Panc1 (cell line): ENCODE measurements around the gene BBS7. TPM values are rescaled to one million over a fixed set of nuclear protein-coding genes. Genes with fewer than 3 reads are reported as not detected.

ENCODE experiments used
- ATAC-seq: fragments of 200-7000 bp; cut with Tn5 transposase; 2 replicates; pipeline ENCODE4 v1.9.1; 2020; ENCODE audit warnings: mild to moderate bottlenecking, moderate library complexity
- BruUV-seq: library from RNA; stranded (reverse); fragments of 400-500 nt; replicated peaks from 2 replicates; lab custom pipeline; 2021; lab: Mats Ljungman, UMichigan
- CTCF ChIA-PET: fragments of 300-600 bp; sonication (Branson Sonifier 250); formaldehyde crosslinking; loops from one replicate; lab custom pipeline; 2022; ENCODE audit warnings: antibody characterized with exemption; lab: Charles Lee
- POLR2A ChIA-PET: fragments of 300-600 bp; sonication (Branson Sonifier 250); formaldehyde crosslinking; loops from one replicate; lab custom pipeline; 2022; ENCODE audit warnings: antibody characterized with exemption; lab: Charles Lee
- DNase-seq: peaks from one replicate; pipeline ENCODE4 v3.0.0-alpha.2; 2010; ENCODE audit warnings: low read depth, low spot score
- H3K27ac ChIP-seq: 2 replicates; pipeline ENCODE4 v1.5.1; 2011; ENCODE audit warnings: mild to moderate bottlenecking, low read length, inconsistent platforms
- H3K27me3 ChIP-seq: fragments of 200-500 bp; sonication (Bioruptor generic); 2 replicates; pipeline ENCODE4 v1.6.0; 2014; ENCODE audit warnings: low read length, inconsistent platforms; ENCODE audit not compliant: control insufficient read depth, insufficient read depth
- H3K36me3 ChIP-seq: fragments of 200-500 bp; sonication (Bioruptor generic); 2 replicates; pipeline ENCODE4 v1.5.1; 2014; ENCODE audit warnings: inconsistent platforms, mild to moderate bottlenecking, low read length, moderate library complexity; ENCODE audit not compliant: control insufficient read depth, insufficient read depth
- H3K4me1 ChIP-seq: 2 replicates; pipeline ENCODE4 v1.5.1; 2011; ENCODE audit warnings: inconsistent platforms, mild to moderate bottlenecking, low read length, moderate library complexity; ENCODE audit not compliant: control insufficient read depth, insufficient read depth
- H3K4me3 ChIP-seq, 2 experiments: 2 replicates each; pipeline ENCODE4 v1.5.1; 2011 to 2012; ENCODE audit warnings: low read depth in 2 of 2, low read length in 2 of 2, mild to moderate bottlenecking in 2 of 2, inconsistent platforms in 1 of 2, moderate library complexity in 1 of 2
- H3K9me3 ChIP-seq: fragments of 200-500 bp; sonication (Bioruptor generic); 2 replicates; pipeline ENCODE4 v1.5.1; 2014; ENCODE audit warnings: low read depth, mild to moderate bottlenecking, inconsistent platforms, low read length, moderate library complexity; ENCODE audit not compliant: control insufficient read depth, insufficient read depth
- CTCF ChIP-seq: fragments of 450-650 bp; IDR thresholded peaks from 2 replicates; pipeline ENCODE4 v1.5.1; 2017; ENCODE audit warnings: mild to moderate bottlenecking
- POLR2AphosphoS5 ChIP-seq: IDR thresholded peaks from 2 replicates; pipeline ENCODE4 v1.6.1; 2012; ENCODE audit warnings: mild to moderate bottlenecking, low read depth, low read length, moderate library complexity
- REST ChIP-seq, 2 experiments: IDR thresholded peaks; 2 replicates each; pipeline ENCODE4 v1.6.1; 2011 to 2012; ENCODE audit warnings: low read depth in 2 of 2, control low read depth in 1 of 2, low read length in 1 of 2, mild to moderate bottlenecking in 1 of 2, moderate library complexity in 1 of 2; ENCODE audit not compliant: insufficient read depth in 1 of 2
- SIN3A ChIP-seq: IDR thresholded peaks from 2 replicates; pipeline ENCODE4 v1.6.1; 2012; ENCODE audit warnings: low read depth, mild to moderate bottlenecking, low read length, moderate library complexity, borderline replicate concordance; ENCODE audit not compliant: insufficient read depth
- TCF7L2 ChIP-seq: IDR thresholded peaks from 2 replicates; pipeline ENCODE4 v1.6.1; 2011; ENCODE audit warnings: mild to moderate bottlenecking, low read depth, low read length, inconsistent platforms
- in situ Hi-C: cut with HindIII; loops from 2 replicates; pipeline ENCODE4 v1.10.0; 2016; ENCODE audit warnings: low sequenced_read_pairs, low pct_unique_long_range_greater_than_20kb
- intact Hi-C: fragments of 100-400 bp; cut with micrococcal nuclease; formaldehyde crosslinking; loops from one replicate; pipeline ENCODE4 v1.10.0; 2022; ENCODE audit not compliant: unreplicated experiment
- total RNA-seq: library from RNA; stranded (reverse); gene quantifications from one replicate; pipeline ENCODE4 v1.2.1, GENCODE V29; 2021; ENCODE audit not compliant: unreplicated experiment

The BBS7 gene
- total RNA-seq, 1 experiment from 2014 or later = 9.1 TPM

- no peak for ATAC-seq
- TF ChIP-seq TCF7L2 = no peak
- TF ChIP-seq CTCF = no peak
- no peak for TF ChIP-seq POLR2AphosphoS5
- TF ChIP-seq SIN3A = no peak
- no peak for TF ChIP-seq REST (IDR thresholded peaks at IDR 0.05; ENCODE audit: insufficient read depth in 1 of 2, low read depth in 2 of 2, low read length in 1 of 2)
- Histone ChIP-seq H3K27me3 (peaks cover 3% of the 10 kb centered on the region; the same call in 1 of the 2 replicates), H3K9me3 (no peaks in the 10 kb centered on the region), H3K36me3 (0 out of 2 replicates have a peak, but pooled peaks cover 2% of the 10 kb centered on the region), H3K4me3 (no peak overlapping the region), H3K4me1 (no peaks in the 10 kb centered on the region; the same call in 1 of the 2 replicates), H3K27ac (no peak overlapping the region)
- CTCF ChIA-PET = no interaction called here
- intact Hi-C loops (no loop called here), in situ Hi-C loops (no loop called here)
- BruUV-seq = no TSS peak
- DNase-seq = no peak
- POLR2A ChIA-PET = no interaction called here
These were observed 74.0 kb downstream of the BBS7 start for GRCh38 chr4:121796283-121796682.

- H3K4me1 ChIP-seq = no peaks in the 10 kb centered on the region; the same call in 1 of the 2 replicates
- DNase-seq (no peak), ATAC-seq (no peak)
- ChIA-PET POLR2A (no interaction called here), CTCF (no interaction called here)
- TF ChIP-seq CTCF = no peak
- TF ChIP-seq POLR2AphosphoS5 = no peak
- TF ChIP-seq TCF7L2 = no peak
- no peak for TF ChIP-seq SIN3A
- TF ChIP-seq REST (IDR thresholded peaks at IDR 0.05; ENCODE audit: insufficient read depth in 1 of 2, low read depth in 2 of 2, low read length in 1 of 2) = no peak
- H3K4me3 ChIP-seq = no peak overlapping the region
- in situ Hi-C loops = no loop called here
- peaks cover 5% of the 10 kb centered on the region for H3K27me3 ChIP-seq
- intact Hi-C loops = no loop called here
- no peaks in the 10 kb centered on the region for H3K9me3 ChIP-seq
- H3K36me3 ChIP-seq = no peaks in the 10 kb centered on the region
- BruUV-seq = no TSS peak
- no peak overlapping the region for H3K27ac ChIP-seq
These were observed 75.6 kb downstream of the BBS7 start for GRCh38 chr4:121794505-121795188.
